T-helper 2 cell treated with Interferon-gamma antibody and Interleukin-4, amounts not matched to agents 5 μg/mL and 100 μg/mL, for 36 hours (primary cell): Measurements from ENCODE around the gene CACNA1G.

Experiments
- DNase-seq: peaks from one replicate; pipeline ENCODE4 v3.0.0; 2021; ENCODE audit warnings: low spot score
- H3K27ac Mint-ChIP-seq: one replicate; pipeline ENCODE4 v1.8.0; 2021; ENCODE audit warnings: mild to moderate bottlenecking, mixed read lengths
- H3K27me3 Mint-ChIP-seq: one replicate; pipeline ENCODE4 v1.8.0; 2021; ENCODE audit warnings: low read depth, mixed read lengths
- H3K36me3 Mint-ChIP-seq: one replicate; pipeline ENCODE4 v1.8.0; 2021; ENCODE audit warnings: low read depth, mixed read lengths
- H3K4me1 Mint-ChIP-seq: one replicate; pipeline ENCODE4 v1.8.0; 2021; ENCODE audit warnings: low read depth, mixed read lengths
- H3K4me3 Mint-ChIP-seq: one replicate; pipeline ENCODE4 v1.8.0; 2022; ENCODE audit warnings: mild to moderate bottlenecking, moderate library complexity, mixed read lengths
- H3K9me3 Mint-ChIP-seq: one replicate; pipeline ENCODE4 v1.8.0; 2021; ENCODE audit warnings: mixed read lengths

Gene CACNA1G

GRCh38 chr17:50660042-50660886, 99.7 kb downstream of the CACNA1G start:
- H3K4me3 Mint-ChIP-seq, result no peak overlapping the region
- no peaks in the 10 kb centered on the region for H3K36me3 Mint-ChIP-seq
- peaks cover 15% of the 10 kb centered on the region for H3K4me1 Mint-ChIP-seq
- DNase-seq, result no peak
- no peaks in the 10 kb centered on the region for H3K27me3 Mint-ChIP-seq
- no peak overlapping the region for H3K27ac Mint-ChIP-seq
- no peaks in the 10 kb centered on the region for H3K9me3 Mint-ChIP-seq

- Mint-ChIP-seq H3K4me3 (no peak overlapping the region), H3K9me3 (no peaks in the 10 kb centered on the region), H3K36me3 (no peaks in the 10 kb centered on the region), H3K27me3 (no peaks in the 10 kb centered on the region), H3K4me1 (peaks cover 15% of the 10 kb centered on the region), H3K27ac (peak overlapping the region; percentile 24)
- DNase-seq, result no peak
Measured at GRCh38 chr17:50660887-50661345, 100.4 kb downstream of the CACNA1G start.

GRCh38 chr17:50661348-50661747, 100.8 kb downstream of the CACNA1G start:
- peaks cover 15% of the 10 kb centered on the region for H3K4me1 Mint-ChIP-seq
- H3K36me3 Mint-ChIP-seq, result no peaks in the 10 kb centered on the region
- H3K4me3 Mint-ChIP-seq, result peak overlapping the region; percentile 52
- DNase-seq, result no peak
- H3K9me3 Mint-ChIP-seq, result no peaks in the 10 kb centered on the region
- no peaks in the 10 kb centered on the region for H3K27me3 Mint-ChIP-seq
- peak overlapping the region; percentile 86 for H3K27ac Mint-ChIP-seq

- no peaks in the 10 kb centered on the region for H3K27me3 Mint-ChIP-seq
- H3K9me3 Mint-ChIP-seq, result no peaks in the 10 kb centered on the region
- H3K4me1 Mint-ChIP-seq, result peaks cover 15% of the 10 kb centered on the region
- H3K27ac Mint-ChIP-seq, result peak overlapping the region; percentile 86
- H3K4me3 Mint-ChIP-seq, result peak overlapping the region; percentile 52
- DNase-seq, result peak; percentile 35
- no peaks in the 10 kb centered on the region for H3K36me3 Mint-ChIP-seq
Measured at GRCh38 chr17:50661795-50662391, 101.4 kb downstream of the CACNA1G start.

GRCh38 chr17:50662632-50663225, 102.2 kb downstream of the CACNA1G start:
- Mint-ChIP-seq H3K4me1 (peaks cover 15% of the 10 kb centered on the region), H3K36me3 (no peaks in the 10 kb centered on the region), H3K4me3 (no peak overlapping the region), H3K27ac (peak overlapping the region; percentile 86), H3K9me3 (no peaks in the 10 kb centered on the region), H3K27me3 (no peaks in the 10 kb centered on the region)
- no peak for DNase-seq

- H3K27ac Mint-ChIP-seq, result no peak overlapping the region
- DNase-seq, result no peak
- H3K9me3 Mint-ChIP-seq, result no peaks in the 10 kb centered on the region
- no peak overlapping the region for H3K4me3 Mint-ChIP-seq
- H3K27me3 Mint-ChIP-seq, result no peaks in the 10 kb centered on the region
- peaks cover 15% of the 10 kb centered on the region for H3K4me1 Mint-ChIP-seq
- no peaks in the 10 kb centered on the region for H3K36me3 Mint-ChIP-seq
Measured at GRCh38 chr17:50663812-50664374, 103.4 kb downstream of the CACNA1G start.

GRCh38 chr17:50664788-50665458, 104.4 kb downstream of the CACNA1G start:
- Mint-ChIP-seq H3K27ac (no peak overlapping the region), H3K36me3 (no peaks in the 10 kb centered on the region)

GRCh38 chr17:50665838-50666237, 105.3 kb downstream of the CACNA1G start:
- no peaks in the 10 kb centered on the region for H3K9me3 Mint-ChIP-seq
- H3K36me3 Mint-ChIP-seq, result no peaks in the 10 kb centered on the region
- H3K4me3 Mint-ChIP-seq, result no peak overlapping the region
- no peak for DNase-seq
- no peaks in the 10 kb centered on the region for H3K27me3 Mint-ChIP-seq
- peaks cover 14% of the 10 kb centered on the region for H3K4me1 Mint-ChIP-seq
- H3K27ac Mint-ChIP-seq, result no peak overlapping the region

More at GRCh38 chr17:50664788-50665458, 104.4 kb downstream of the CACNA1G start:
- no peak overlapping the region for H3K4me3 Mint-ChIP-seq
- no peaks in the 10 kb centered on the region for H3K9me3 Mint-ChIP-seq
- H3K4me1 Mint-ChIP-seq, result peaks cover 15% of the 10 kb centered on the region
- H3K27me3 Mint-ChIP-seq, result no peaks in the 10 kb centered on the region
- no peak for DNase-seq

- Mint-ChIP-seq H3K4me1 (peaks cover 9% of the 10 kb centered on the region), H3K27me3 (no peaks in the 10 kb centered on the region), H3K36me3 (no peaks in the 10 kb centered on the region), H3K27ac (no peak overlapping the region), H3K9me3 (no peaks in the 10 kb centered on the region), H3K4me3 (no peak overlapping the region)
- DNase-seq, result no peak
Measured at GRCh38 chr17:50666316-50666715, 105.8 kb downstream of the CACNA1G start.

- no peak for DNase-seq
- Mint-ChIP-seq H3K4me1 (no peaks in the 10 kb centered on the region), H3K4me3 (no peak overlapping the region), H3K9me3 (no peaks in the 10 kb centered on the region), H3K27ac (no peak overlapping the region), H3K36me3 (no peaks in the 10 kb centered on the region), H3K27me3 (no peaks in the 10 kb centered on the region)
Measured at GRCh38 chr17:50667259-50668024, 106.9 kb downstream of the CACNA1G start.

GRCh38 chr17:50668025-50668837, 107.7 kb downstream of the CACNA1G start:
- no peak for DNase-seq
- Mint-ChIP-seq H3K9me3 (no peaks in the 10 kb centered on the region), H3K27ac (no peak overlapping the region), H3K4me1 (no peaks in the 10 kb centered on the region), H3K27me3 (no peaks in the 10 kb centered on the region), H3K36me3 (no peaks in the 10 kb centered on the region), H3K4me3 (no peak overlapping the region)

GRCh38 chr17:50668838-50669581, 108.5 kb downstream of the CACNA1G start:
- DNase-seq, result no peak
- Mint-ChIP-seq H3K36me3 (no peaks in the 10 kb centered on the region), H3K4me1 (no peaks in the 10 kb centered on the region), H3K4me3 (no peak overlapping the region), H3K27me3 (no peaks in the 10 kb centered on the region), H3K27ac (no peak overlapping the region), H3K9me3 (no peaks in the 10 kb centered on the region)
